GM15510 (cell line): ENCODE data around the gene MAP4.

ENCODE experiments used
- POLR2A ChIP-seq: IDR thresholded peaks from 3 replicates; pipeline ENCODE4 v1.6.1; 2011; ENCODE audit warnings: borderline replicate concordance; ENCODE audit not compliant: insufficient read length; ENCODE audit errors: extremely low read depth

Gene MAP4

GRCh38 chr3:47852604-47853602 lies 163.3 kb downstream of the MAP4 start:
- TF ChIP-seq POLR2A, result no peak

GRCh38 chr3:47851888-47852603 lies 164.2 kb downstream of the MAP4 start:
- no peak for TF ChIP-seq POLR2A

- TF ChIP-seq POLR2A, result no peak
Observed at GRCh38 chr3:47850564-47851410, 165.4 kb downstream of the MAP4 start.

GRCh38 chr3:47849699-47850563 lies 166.3 kb downstream of the MAP4 start:
- TF ChIP-seq POLR2A, result no peak

- TF ChIP-seq POLR2A, result no peak
Observed at GRCh38 chr3:47849186-47849698, 167.0 kb downstream of the MAP4 start.

- no peak for TF ChIP-seq POLR2A
Observed at GRCh38 chr3:47848599-47849117, 167.6 kb downstream of the MAP4 start.

- no peak for TF ChIP-seq POLR2A
Observed at GRCh38 chr3:47847801-47848518, 168.3 kb downstream of the MAP4 start.

- TF ChIP-seq POLR2A, result no peak
Observed at GRCh38 chr3:47847260-47847659, 169.0 kb downstream of the MAP4 start.

GRCh38 chr3:47846880-47847248 lies 169.4 kb downstream of the MAP4 start:
- TF ChIP-seq POLR2A, result no peak

GRCh38 chr3:47846186-47846879 lies 169.9 kb downstream of the MAP4 start:
- no peak for TF ChIP-seq POLR2A

- no peak for TF ChIP-seq POLR2A
Observed at GRCh38 chr3:47841786-47842349, 174.3 kb downstream of the MAP4 start.

GRCh38 chr3:47838503-47838902 lies 177.7 kb downstream of the MAP4 start:
- no peak for TF ChIP-seq POLR2A
